HG03354 (cell line): Measurements from ENCODE around the gene SNRNP48.

ENCODE experiments used
- ATAC-seq: cut with Tn5 transposase; IDR thresholded peaks from one replicate; pipeline ENCODE4 v1.9.1; 2021; ENCODE audit warnings: mild to moderate bottlenecking; ENCODE audit not compliant: unreplicated experiment, poor library complexity, severe bottlenecking

Gene SNRNP48, protein sequence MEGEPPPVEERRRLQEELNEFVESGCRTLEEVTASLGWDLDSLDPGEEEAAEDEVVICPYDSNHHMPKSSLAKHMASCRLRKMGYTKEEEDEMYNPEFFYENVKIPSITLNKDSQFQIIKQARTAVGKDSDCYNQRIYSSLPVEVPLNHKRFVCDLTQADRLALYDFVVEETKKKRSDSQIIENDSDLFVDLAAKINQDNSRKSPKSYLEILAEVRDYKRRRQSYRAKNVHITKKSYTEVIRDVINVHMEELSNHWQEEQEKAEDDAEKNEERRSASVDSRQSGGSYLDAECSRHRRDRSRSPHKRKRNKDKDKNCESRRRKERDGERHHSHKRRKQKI

DNA sequence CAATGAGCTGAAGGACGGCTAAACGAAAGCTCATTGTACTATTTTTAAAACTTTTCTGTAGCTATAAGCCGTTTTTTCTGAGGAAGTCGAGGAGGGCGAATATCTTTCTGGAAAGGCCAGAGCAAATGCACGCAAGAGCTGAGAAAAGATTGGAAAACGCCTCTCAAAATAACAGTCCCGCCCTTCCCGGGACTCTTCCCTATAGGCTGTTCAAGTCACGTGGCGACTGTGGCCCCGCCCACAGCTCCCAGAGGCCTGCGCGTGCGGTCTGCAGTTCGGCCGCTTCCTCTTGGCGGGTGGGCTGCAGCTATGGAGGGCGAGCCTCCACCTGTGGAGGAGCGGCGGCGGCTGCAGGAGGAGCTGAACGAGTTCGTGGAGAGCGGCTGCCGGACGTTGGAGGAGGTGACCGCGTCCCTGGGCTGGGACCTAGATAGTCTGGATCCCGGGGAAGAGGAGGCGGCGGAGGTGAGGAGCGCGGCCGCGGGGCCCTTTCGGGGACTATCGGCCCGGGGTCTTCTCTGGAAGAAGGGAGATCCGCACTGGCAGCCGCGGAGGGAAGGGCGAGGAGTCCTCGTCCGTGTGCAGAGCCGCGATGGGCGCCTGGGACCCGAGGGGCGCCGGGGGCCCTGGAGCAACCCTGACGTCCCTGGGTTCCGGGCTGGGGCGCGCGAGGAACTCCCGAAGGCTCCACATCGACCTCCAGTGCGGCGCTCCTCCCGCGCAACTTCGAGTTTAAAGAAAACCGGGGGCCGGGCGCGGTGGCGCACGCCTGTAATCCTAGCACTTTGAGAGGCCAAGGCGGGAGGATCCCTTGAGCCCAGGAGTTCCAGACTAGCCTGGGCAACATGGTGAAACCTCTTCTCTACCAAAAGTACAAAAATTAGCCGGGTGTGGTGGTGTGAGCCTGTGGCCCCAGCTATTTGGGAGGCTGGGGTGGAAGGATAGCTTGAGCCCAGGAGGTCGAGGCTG is at the start of gene SNRNP48:
SNRNP48 (plus strand) TSS at position 250 of the 969 bp plus-strand sequence; CDS start at position 310, 60 bp downstream.
- peak; percentile 100 for ATAC-seq

DNA sequence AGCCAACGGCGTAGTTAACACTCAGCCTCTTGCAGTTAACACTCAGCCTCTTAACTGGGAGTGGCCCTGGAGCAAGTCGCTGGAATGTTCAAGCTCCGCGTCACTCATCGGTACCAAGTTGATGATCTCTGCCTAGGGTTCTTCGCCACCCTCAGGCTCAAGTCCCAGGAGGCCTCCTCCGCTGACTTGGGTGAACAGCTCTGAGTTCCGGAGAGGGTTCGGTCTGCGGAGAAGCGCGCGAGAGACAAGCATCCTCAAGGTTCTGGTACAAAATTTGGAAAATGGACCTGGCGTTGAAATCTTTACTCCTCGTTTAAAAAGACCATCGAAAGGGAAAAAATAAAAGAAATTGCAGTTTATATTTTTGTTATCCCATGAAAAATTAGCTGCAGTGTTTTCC is 49.4 kb upstream of the SNRNP48 start:
- no peak for ATAC-seq

DNA sequence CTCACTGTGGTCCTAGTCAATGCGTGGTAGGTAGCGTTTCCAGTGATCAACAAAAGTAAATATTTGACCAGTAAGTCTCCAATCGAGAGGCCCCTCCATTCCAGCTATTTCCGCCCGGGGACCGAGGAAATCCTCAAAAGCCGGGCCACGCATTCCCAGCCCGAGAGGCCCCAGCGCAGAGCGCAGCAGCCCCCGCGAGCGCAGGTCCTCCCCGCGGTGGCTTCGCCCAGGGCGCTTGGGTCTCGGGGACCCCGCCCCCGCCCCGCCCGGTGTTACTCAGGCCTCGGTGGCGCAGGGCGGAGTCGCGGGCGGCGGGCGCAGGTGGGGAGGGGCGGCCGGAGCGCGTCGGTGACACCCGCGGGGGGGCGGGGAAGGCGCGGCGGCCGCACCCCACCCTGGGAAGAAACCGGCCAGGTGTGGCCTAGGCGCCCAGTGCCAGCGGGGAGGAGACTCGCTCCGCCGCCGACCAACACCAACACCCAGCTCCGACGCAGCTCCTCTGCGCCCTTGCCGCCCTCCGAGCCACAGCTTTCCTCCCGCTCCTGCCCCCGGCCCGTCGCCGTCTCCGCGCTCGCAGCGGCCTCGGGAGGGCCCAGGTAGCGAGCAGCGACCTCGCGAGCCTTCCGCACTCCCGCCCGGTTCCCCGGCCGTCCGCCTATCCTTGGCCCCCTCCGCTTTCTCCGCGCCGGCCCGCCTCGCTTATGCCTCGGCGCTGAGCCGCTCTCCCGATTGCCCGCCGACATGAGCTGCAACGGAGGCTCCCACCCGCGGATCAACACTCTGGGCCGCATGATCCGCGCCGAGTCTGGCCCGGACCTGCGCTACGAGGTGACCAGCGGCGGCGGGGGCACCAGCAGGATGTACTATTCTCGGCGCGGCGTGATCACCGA is 48.6 kb upstream of the SNRNP48 start, which contains the start of gene DSP:
DSP (plus strand) TSS at position 497 of the 890 bp plus-strand sequence; CDS start at position 742, 245 bp downstream.
- peak; percentile 45 for ATAC-seq

DNA sequence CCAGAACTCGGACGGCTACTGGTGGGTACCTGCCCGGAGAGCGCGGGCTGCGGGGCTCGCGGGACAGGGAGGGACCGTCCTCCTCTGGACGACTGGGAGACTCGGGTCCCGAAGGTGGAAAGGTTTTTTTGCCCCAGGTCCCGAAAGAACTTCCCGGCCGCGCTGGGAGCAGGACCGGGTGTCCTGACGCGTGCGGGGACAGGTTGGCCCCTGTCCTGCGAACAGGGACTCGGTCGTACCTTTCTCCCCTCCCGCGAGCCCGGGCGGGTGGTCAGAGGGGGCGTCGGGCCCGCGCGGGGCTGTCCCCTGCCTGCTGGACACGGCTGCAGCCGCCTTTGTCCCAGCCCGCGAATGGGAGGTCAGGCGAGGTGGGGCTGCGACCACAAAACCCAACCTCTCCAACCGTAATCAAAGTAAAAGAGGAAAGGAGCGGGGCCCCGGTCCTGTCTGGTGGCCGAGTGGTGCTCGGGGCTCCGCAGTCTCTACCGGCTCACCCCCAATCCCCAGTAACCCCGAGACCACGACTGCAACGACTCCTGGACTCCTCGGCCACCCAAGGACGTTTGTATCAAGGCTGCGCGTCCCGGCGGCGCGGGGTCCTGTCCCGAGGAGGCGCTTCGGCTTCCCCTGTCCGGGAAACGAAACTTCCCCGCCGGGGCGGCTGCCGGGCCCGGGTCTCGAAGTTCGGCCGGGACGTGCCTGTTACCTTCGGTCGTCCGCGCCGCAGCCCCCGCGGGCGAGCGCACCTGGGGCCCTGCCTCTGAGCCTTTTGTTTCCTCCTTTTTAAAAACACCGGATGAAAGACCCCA is 47.7 kb upstream of the SNRNP48 start:
- ATAC-seq: peak; percentile 16

DNA sequence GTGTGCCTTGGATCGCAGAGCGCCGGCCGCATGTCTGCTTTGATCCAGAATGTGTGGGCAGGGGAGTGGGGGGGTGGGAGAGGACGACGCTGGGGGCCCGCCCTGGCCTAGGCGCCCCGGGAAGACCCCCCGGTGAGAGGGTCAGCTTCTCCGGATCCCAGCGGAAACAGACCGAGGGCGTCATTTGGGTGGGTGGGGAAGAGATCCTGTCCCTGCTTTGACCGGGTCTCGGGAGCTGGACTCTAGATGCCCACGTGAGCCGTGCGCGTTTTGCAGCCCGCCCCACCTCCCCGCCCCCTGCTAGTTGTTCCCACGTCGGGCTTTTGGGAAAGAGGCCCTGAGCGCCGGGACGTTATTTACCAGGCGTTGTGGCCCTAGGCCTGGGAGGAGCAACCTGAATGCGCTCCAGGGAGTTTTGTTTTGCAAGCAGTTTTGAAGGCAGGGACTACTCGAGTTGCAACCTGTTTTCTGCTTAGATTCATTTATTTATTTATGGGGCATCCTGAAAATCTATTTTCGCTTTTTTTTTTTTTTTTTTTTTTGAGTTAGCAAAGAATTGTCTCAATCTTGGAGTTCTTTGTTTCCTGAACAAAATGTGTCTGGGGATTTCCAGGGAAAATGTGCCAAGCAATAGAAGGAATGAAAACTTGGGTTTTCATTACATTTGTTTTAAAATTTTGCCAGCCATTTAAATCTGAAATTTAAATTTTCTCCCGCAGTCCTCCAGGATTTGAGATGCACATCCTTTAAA is 46.9 kb upstream of the SNRNP48 start:
- no peak for ATAC-seq

DNA sequence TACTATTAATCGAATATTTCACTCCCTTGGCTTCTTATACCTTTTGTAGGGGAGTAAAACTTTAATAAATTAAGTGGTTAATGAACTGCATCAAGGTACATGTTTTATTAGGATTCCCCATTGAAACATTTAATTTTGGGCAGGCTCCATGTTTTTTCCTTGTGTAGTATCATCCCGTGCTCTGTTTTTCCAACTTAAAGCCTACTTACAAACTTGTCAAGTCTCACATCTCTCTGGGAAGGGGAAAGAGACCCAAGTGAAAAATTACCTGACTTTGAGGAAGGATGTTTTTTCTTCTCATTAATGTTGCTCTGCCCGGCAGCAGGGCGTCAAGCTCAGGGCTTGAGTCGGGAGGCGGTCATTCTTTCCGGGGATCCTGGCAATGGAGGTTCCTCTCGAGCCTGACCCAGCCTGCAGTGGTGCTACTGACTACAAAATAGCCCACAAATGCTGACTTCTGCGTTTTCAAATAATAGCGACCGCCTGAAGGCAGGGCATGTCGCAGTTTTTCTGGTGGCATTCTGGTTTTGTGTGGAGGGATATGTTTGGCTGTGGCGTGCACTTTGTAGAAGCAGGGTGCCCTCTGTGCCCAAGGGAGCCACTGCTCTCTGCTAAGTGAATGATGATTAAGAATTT is 46.1 kb upstream of the SNRNP48 start:
- no peak for ATAC-seq

DNA sequence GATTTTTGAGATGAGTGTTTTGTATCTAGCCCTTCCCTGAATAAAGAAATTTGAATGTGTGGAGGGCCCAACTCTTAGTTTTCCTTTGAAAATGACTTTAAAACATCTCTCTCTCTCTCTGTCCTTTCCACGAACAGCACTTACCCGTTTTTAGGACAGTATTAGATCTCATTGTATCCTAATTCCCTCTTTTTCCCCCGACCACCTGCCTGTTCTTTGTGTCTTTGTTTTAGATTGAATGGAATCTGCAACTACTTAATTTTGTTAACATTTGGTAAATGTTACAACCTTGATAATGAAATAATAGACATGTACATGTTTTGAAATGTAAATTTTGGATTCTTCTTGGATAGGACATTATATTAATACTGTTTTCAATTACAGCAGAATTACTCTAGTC is 45.4 kb upstream of the SNRNP48 start:
- ATAC-seq: no peak

DNA sequence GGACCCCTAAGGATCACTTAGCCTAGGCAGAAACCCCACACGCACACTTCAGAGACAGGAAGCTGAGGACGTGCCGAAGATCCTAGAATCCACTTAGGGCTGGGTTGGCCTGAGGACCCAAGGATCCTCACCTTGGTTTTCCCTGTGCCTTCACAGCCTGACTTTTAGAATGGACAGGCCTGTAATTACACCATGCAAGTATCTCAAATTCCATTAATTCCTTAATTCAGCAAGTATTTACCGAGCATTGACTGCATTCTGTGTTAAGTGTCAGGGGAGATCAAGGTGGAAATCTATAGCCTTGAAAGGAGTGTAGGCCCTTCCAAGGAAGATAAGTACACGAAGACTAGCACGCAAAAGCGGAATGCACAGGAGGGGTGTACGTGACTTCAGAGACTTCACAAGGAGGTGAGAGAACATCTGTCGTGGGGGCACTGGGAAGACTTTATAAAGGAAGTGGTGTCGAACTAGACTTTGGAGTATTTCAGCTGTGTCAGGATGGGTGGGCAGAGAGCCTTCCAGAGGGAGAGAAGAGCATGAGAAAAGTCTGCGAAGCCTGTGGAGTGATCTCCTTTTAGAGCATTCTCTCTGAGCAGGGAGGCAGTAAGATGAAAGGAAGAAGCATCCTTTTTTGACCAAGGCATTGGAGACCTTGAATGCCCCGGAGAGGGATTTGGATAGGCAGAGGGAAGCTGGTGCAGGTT is 44.5 kb upstream of the SNRNP48 start:
- ATAC-seq: no peak

DNA sequence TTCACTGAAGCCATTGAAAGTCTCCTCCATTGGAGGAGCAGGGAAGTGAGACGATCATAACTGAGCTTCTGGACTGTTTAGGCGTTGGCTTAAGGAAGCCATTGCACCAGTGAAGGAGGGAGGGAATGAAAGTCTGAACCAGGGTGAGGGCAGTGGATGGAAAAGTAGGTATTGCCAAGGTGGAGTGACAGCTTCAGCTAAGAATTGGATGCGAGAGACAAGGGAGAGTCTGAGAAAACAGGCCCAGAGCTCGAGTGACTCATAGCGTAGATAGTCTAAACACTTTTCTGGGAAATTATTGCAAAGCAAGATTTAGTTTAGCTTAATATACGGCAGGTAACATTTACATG is 44.0 kb upstream of the SNRNP48 start:
- ATAC-seq: no peak

DNA sequence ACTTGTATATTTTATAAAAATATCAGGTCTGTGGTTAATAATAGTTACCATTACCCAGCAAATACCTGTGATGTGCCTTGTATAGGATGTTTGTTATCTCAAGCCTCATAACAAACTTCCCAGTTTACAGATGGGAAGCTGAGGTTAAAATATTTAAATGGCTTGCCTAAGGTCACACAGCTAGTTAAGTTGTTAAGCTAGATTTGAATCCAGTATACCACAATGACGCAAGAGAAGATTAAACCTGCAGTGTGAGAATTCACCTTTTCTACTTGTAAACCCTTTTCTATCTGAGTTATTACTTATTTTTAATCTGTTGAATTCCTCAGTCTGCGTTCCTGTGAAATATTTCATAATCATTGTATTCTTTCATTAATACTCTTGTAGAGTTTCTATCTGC is 43.6 kb upstream of the SNRNP48 start:
- no peak for ATAC-seq

DNA sequence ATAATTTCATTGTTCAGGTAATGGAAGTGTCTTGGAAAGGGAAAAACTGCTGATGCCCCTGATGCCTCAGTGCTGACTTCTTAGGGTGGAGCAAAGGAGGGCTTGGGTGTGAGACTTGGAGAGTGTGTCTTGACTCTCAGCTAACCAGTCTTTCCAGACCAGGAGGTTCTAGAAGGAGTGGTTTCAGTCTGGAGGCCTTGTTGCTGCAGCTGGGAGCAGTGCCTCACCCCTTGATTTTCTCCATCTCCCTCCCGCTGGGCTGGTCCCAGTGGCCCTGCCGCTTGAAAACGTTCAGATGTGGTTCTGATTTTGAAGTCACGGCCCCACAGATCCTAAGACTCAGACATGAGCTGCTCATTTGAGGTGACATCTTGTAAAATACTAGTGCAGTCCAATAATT is 43.1 kb upstream of the SNRNP48 start:
- no peak for ATAC-seq

DNA sequence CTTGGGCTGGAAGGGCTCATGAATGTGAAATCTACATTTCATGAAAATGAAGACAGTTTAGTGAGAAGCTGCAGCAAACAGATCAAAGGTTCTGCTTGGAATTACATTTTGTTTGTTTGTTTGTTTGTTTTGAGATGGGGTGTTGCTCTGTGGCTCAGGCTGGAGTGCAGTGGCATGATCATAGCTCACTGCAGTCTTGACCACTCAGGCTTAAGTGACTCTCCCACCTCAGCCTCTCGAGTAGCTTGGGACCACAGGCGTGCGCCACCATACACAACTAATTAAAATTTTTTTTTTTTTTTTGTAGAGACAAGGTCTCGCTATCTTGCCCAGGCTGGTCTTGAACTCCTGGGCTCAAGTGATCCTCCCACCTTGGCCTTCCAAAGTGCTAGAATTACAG is 42.7 kb upstream of the SNRNP48 start:
- no peak for ATAC-seq

DNA sequence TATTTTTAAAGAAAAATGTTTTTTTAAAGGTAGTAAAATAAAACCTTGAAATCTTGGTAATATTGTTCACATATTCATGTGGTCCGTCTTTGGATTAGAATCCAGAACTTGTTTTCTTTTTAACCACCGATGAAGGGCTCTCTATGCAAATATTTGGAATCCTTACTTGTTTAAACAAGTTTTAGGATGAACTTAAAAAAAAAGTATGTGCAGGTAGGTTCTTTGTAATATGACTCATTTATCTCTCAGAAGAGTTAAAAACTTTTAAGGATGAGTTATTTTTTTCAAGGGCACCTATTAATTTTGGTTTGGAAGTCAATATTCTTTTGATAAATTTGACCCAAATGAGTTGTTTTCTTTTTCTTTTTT is 39.6 kb upstream of the SNRNP48 start:
- no peak for ATAC-seq

DNA sequence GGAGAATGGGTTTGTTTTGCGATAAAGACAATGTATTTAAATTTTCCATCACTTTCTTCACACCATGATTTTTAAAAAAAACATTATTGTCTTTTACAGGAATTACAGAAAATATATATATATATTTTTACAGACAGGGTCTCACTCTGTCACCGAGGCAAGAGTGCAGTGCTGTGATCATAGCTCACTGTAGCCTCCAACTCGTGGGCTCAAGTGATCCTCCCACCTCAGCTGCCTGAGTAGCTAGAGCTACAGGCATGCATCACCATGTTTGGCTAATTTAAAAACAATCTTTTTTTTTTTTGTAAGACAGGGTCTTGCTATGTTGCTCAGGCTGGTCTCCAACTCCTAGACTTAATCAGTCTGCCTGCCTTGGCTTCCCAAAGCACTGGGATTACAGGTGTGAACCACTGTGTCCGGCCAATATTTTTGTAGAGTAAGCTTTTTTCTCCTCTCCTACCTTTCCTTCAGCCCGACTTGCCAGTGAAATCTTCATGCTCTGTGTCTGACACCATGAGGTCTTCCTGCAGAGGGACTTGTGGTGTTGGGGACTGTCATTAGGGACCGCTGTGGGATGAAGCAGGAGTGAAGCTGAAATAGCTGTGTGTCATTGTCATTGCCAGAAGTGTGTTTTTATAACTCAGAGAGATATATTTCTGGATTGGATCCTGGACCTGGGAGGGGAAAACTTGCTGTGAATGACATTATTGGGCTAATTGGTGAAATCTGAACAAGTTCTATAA is 35.3 kb upstream of the SNRNP48 start:
- ATAC-seq: no peak

DNA sequence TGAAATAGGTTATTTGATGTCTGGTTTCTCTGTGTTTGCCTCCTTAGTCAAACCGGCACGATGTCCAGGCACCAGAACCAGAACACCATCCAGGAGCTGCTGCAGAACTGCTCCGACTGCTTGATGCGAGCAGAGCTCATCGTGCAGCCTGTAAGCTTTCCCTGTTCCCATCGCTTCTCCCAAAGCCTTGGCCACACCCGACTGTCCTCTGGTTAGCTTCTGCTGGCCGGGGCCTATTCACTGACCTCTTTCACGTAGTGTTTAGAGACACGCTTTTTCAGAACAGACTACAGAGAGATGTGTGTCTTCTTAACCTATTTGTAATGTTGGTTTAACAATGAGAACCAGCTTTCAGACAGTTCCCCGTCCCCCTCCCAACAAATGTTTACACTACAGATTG is 34.3 kb upstream of the SNRNP48 start:
- no peak for ATAC-seq

DNA sequence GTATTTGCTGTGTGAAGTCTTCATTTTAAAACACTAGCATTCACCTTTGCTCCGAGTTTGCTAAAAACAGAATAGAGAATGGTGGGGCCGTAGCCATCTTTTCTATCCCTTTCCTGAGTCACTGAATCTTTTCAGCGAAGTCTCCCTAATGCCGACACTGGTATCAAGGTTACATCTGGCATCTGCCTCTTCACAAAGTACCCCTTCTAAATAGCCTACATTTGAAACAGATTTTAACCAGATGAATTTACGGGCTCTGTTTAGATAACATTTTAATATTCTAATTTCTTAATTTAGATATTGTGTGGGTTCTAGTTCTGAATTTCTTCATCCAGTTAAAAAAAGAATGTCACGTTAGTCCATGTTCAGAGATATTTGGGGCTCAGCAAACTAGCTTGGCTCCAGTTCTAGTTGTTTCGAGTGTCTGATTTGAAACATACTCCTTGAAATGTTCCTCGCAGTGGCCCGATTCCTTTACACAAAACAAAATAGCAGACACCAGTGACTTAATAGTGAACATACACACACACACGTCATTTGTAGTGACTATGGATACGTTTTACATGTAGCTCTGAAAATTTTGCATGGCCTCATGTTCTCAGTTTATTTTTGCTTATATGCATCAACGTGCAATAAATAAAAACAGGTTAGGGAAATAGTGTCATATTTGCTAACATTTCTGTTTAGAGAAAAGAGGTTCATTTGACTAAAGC is 33.4 kb upstream of the SNRNP48 start:
- ATAC-seq: no peak
